ENCODE results near the gene TBL3.
A peak's percentile ranks its signal among the peaks of the same experiment; 100 is the strongest.

DNA sequence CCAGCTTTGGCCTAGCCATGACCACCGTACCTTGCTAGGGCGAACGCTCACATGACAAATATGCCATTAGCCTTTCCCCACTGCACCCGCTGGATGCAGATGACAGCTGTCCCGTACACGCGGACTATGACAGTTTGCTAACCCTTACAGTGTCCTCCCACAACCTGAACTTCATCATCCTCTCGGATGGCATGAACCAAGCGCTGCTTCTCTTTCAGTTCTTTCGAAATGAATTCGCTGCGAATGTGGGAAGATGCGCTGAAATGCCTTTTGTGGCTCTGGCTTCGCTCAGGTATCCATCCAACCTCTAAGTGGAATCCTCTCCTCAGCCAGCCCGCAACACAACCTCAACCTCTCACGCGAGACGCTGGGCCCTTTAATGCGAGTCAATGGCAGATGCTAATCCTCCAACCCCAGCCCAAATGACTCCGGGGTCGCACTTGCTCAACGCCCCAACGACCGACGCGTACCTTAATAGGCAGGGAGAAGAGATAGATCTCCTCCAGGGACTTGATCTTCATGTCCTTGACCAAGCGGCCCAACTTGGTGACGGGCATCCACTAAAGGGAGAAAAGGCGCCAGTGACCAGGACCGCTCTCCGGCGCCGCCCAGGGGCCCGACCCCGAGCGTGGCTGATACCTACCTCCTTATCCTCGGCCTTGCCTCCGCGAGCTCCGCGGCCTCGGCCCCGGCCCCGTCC is 7.9 kb upstream of the TBL3 start:
- TF ChIP-seq FOXP1 (CRISPR knock-in tag; IDR thresholded peaks at IDR 0.05; ENCODE audit: borderline replicate concordance) (no peak), ARID4B (CRISPR knock-in tag; IDR thresholded peaks at IDR 0.05; ENCODE audit: borderline replicate concordance) (no peak; the same call in 1 of the 2 replicates), E2F4 (CRISPR knock-in tag; IDR thresholded peaks at IDR 0.05; ENCODE audit: borderline replicate concordance, low read depth) (0 out of 2 replicates have a peak, but pooled peaks have one; percentile 6), CTCF (IDR thresholded peaks at IDR 0.05) (no peak), PRRX2 (CRISPR knock-in tag; IDR thresholded peaks at IDR 0.05) (no peak), NFYB (CRISPR knock-in tag; conservative IDR thresholded peaks at IDR 0.05; ENCODE audit: low read depth) (no peak), USF2 (CRISPR knock-in tag; IDR thresholded peaks at IDR 0.05) (no peak), MLX (CRISPR knock-in tag; IDR thresholded peaks at IDR 0.05) (no peak)
- TF ChIP-seq, protein P1, sequence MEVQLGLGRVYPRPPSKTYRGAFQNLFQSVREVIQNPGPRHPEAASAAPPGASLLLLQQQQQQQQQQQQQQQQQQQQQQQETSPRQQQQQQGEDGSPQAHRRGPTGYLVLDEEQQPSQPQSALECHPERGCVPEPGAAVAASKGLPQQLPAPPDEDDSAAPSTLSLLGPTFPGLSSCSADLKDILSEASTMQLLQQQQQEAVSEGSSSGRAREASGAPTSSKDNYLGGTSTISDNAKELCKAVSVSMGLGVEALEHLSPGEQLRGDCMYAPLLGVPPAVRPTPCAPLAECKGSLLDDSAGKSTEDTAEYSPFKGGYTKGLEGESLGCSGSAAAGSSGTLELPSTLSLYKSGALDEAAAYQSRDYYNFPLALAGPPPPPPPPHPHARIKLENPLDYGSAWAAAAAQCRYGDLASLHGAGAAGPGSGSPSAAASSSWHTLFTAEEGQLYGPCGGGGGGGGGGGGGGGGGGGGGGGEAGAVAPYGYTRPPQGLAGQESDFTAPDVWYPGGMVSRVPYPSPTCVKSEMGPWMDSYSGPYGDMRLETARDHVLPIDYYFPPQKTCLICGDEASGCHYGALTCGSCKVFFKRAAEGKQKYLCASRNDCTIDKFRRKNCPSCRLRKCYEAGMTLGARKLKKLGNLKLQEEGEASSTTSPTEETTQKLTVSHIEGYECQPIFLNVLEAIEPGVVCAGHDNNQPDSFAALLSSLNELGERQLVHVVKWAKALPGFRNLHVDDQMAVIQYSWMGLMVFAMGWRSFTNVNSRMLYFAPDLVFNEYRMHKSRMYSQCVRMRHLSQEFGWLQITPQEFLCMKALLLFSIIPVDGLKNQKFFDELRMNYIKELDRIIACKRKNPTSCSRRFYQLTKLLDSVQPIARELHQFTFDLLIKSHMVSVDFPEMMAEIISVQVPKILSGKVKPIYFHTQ (CRISPR knock-in tag; IDR thresholded peaks at IDR 0.05): no peak
